SK-N-MC (cell line): ENCODE results near the gene NBEAL1.
"Not testable (repeated sequence)": the region's sequence is repeated elsewhere in the genome, so short reads cannot be mapped to it uniquely, and the experiment has no call there.

Source experiments
- EZH2 ChIP-seq: fragments of 200-600 bp; sonication (generic); IDR thresholded peaks from one replicate; pipeline ENCODE4 v1.6.1; 2017; ENCODE audit warnings: antibody characterized with exemption
- FOXP2 ChIP-seq: optimal IDR thresholded peaks from 2 replicates; pipeline ENCODE3; 2011; ENCODE audit warnings: mild to moderate bottlenecking, moderate library complexity; ENCODE audit not compliant: insufficient read depth; ENCODE audit errors: extremely low read length, control extremely low read depth
- POLR2AphosphoS5 ChIP-seq: IDR thresholded peaks from 2 replicates; pipeline ENCODE4 v1.6.1; 2012; ENCODE audit warnings: mild to moderate bottlenecking, low read depth, low read length, borderline replicate concordance

DNA sequence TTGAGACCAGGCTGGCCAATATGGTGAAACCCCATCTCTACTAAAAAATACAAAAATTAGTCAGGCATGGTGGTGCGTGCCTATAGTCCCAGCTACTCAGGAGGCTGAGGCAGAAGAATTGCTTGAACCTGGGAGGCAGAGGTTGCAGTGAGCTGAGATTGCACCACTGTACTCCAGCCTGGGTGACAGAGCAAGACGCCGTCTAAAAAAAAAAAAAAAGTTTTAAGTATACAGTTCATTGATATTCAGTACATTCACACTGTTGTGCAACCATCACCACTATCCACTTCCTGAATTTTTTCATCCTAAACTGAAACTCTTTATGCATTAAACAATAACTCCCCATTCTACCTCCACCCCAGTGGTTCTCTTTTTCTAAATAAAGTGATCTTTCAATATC lies 17.6 kb upstream of the NBEAL1 start:
- TF ChIP-seq EZH2, POLR2AphosphoS5, FOXP2: not testable (repeated sequence)
